ENCODE results near the gene RRM1.
"Not testable (repeated sequence)": the region's sequence is repeated elsewhere in the genome, so short reads cannot be mapped to it uniquely, and the experiment has no call there.

The RRM1 gene

GRCh38 chr11:4094348-4095291, at the start of gene RRM1:
RRM1 (plus strand) TSS chr11:4094799; CDS start chr11:4095013, 214 bp downstream.
- peak; percentile 87 for DNase-seq (ENCODE audit: low read depth)

GRCh38 chr11:4044976-4045646, 49.5 kb upstream of the RRM1 start:
- DNase-seq (ENCODE audit: low read depth) = no peak

DNA sequence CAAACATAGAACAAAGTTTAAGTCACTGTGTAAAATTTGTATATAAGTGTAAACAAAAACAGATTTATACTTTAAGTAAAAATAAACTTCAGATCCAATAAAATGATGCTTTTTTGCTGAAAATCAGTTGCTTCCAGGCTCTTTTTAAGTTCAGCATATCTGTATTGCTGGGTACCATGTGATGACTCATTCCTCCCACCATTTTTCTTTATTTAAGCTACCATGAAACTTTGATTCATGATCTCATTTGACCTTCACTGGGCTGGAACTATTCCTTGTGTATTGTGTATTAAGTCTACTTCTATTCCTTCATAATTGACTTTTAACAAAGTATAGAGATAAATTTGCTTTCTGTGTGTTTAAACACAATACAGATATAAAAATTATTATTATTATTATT, 46.3 kb upstream of the RRM1 start:
- no peak for DNase-seq (ENCODE audit: low read depth)

DNA sequence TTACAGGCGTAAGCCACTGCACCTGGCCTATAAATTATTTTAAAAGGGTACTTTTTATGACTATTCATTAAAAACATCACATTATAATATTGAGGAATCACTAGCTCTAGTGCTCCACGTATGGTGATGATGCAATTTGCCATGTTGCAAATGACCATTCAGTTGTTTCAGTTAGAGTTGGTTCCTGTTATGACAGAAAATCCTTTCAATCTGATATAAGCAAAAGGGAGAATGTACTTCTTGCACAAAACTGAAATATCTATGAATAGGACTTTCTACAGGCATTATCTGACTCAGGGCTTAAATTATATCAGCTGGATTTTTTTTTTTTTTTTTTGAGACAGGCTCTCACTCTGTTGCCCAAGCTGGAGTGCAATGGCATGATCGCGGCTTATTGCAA, 45.6 kb upstream of the RRM1 start:
- DNase-seq (ENCODE audit: low read depth) = no peak

DNA sequence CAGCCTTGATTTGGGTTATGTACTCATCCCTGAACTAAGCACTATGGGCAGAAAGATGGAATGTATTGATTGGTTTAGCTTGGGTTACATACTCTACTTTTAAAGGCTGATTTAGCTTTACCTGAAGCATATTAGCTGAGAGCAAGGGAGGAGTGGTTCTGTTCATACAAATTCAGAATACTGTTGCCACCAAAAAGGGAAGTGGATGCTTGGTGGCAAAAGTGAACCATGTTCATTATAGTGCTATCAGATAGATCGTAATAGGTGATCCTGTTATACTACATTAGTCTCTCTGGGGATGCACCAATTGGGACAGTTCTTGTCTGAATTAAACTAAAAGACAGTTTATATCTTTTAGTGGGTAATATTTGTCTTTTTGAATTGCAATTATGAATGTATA, 44.5 kb upstream of the RRM1 start:
- no peak for DNase-seq (ENCODE audit: low read depth)

GRCh38 chr11:4053200-4053599, 41.4 kb upstream of the RRM1 start:
- DNase-seq (ENCODE audit: low read depth) = not testable (repeated sequence)

DNA sequence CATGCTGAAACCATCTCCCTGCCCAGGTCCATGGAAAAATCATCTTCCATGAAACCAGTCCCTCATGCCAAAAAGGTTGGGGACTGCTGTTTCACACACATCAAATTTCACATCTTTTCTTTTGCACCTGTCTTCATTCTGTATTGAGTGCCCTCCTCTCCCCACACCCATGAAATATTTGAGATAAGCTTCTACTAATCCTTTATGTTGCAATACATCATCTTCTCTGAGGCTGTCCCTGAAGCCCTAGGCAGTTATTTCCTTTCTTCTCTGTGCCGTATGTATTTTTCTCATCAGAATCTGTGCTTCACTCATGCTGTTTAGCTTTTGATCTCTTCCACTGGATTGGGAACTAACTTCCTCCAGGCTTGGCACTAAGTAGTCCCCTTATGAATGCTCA, 40.0 kb upstream of the RRM1 start:
- DNase-seq (ENCODE audit: low read depth) = no peak

DNA sequence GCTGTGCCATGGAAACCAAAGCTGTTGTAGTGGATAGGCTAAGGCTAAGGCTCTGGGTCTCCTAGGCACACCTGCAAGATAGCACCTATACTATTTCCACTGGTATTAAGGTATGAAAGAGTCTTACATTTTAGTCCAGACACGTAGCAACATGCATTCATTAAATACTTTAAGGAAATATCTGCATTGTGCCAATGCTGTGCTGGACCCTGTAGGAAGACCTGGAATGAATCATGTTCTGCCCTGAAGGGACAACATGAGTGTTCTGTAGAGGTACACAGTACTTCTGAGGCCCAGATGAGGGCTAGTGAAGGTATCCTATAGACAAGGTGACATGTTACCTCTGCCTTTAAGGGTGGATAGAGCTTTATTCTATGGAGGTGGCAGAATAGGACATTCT, 35.2 kb upstream of the RRM1 start:
- no peak for DNase-seq (ENCODE audit: low read depth)

DNA sequence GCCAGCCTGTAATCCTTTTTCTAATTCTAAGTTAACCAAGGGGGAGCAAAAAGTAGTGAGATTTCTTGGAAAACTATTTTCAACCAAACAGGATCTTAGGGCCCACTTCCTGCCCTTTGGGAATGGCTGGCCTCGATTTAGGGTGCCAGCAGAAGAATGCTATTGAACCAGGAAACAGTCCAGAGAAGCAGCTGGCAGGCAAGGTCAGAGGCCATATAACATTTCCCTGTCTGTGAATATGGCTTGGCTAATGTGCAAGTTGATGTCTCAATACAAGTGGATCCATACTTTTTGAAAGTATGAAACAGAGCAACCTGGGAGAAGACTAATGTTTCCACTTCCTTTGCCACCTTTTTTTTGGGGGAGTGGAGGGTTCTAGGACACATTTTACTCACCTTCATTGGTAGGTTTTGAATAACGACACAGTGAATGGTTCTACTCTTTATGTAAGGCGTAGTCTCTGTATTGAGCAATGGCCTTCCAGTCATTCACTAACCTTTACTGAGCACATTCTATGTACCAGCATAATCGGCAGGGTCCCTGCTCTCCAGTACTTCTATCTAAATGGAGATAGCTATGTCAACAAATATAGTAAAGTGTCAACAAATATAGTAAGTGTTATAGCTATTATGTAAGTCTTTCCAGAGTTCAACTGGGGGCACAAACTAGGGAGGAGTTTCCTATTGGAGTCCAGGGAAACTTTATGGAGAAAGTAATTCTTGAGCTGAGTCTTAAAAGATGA, 34.2 kb upstream of the RRM1 start:
- no peak for DNase-seq (ENCODE audit: low read depth)

GRCh38 chr11:4061700-4062099, 32.9 kb upstream of the RRM1 start:
- no peak for DNase-seq (ENCODE audit: low read depth)

DNA sequence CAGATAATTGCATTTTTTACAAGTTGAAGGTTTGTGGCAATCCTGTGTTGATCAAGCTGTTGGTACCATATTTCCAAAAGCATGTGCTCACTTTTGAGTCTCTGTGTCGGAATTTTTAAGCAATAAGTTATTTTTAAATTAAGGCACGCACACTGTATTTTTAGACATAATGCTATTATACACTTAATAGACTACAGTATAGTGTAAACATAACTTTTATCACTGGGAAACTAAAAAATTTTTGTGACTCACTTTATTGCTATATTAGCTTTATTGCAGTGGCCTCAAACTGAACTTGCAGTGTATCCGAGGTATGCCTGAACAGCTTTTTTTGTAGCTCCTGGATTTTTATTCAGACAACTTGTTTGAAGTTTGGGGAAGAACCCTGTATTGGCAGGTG, 31.3 kb upstream of the RRM1 start:
- no peak for DNase-seq (ENCODE audit: low read depth)

DNA sequence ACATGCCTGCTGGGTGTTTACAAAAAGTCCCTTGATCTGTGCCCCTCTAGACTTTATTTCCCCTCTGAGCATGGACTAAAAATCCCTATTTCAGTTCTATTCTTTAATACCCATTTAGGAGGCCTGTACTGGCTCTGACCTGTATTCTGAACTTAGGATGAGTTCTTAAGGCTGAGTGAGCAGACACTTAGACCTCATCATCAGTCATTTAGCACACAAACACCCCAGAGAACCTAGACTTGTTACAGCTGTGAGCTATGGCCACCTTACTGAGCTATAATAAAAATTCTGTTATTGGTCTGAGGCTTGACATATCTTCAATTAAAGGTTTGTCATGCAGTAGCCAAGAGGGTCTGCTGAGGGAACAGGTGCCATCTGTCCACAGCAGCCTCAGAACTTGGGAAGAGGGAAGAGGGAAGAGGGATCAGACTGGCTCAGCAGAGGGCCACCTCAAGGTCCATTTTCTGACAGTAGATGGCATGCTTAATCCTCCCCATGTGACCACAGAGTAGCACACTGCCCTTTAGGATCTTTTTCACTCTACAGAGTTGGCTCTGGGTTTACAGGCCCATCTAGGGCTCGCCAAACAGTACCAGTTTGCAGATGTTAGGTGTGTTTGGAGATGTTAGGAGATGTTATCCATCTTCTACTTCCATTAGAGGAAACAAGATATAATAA, 30.2 kb upstream of the RRM1 start:
- no peak for DNase-seq (ENCODE audit: low read depth)

DNA sequence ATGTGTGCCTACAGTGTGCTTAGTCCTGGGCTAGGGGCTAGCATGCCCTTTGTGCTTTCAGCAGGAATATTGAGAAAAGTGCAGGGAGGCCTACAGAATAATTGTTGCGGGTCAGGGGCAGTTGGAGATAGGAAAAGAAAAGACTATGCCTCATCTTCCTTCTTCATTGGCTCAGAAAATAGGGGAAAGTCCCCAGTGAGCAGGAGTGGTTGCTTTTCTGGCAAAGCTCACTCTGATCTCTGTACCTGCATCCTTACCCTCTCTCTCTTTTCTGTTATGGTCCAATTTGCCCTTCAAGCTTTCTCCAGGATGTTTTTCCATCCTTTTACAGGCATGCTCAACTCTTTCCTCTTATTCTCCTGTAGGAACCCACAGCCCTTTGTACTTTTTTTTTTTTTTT, 29.5 kb upstream of the RRM1 start:
- no peak for DNase-seq (ENCODE audit: low read depth)

DNA sequence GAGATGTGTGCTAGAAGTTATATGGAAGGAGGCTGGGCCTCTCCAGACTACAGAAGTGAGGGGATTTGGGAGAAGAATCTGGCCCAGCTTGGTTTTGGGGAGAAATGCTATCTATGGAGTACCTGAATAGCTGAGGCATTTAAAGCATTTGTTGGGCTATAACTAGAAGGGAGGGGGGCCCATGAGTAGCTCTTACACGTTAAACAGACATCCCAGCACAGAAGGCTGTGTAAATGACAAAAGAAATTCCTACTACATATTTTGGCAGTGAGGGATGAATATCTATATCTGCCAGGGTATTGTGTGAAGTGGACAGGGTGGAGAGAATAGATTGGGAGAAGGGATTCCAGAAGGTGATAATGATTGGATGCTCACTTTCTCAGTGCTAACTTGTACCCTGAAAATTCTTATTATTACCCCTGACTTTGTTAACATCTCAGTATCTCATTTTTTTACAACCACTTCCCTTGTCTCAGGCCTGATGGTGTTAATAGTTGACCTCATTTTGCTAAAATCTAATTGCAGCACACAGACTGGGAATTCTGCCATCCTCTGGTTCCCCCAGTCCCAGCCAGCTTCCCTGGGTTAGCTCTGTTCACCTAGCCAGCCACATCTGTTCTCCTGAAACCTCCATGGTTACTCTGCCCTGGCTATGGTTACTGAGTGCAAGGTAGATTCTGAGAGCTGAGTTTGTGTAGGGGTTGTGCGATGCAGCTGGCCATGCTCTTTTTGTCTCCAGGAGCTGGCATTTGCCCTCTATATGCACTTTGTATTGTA, 28.8 kb upstream of the RRM1 start:
- DNase-seq (ENCODE audit: low read depth) = no peak

DNA sequence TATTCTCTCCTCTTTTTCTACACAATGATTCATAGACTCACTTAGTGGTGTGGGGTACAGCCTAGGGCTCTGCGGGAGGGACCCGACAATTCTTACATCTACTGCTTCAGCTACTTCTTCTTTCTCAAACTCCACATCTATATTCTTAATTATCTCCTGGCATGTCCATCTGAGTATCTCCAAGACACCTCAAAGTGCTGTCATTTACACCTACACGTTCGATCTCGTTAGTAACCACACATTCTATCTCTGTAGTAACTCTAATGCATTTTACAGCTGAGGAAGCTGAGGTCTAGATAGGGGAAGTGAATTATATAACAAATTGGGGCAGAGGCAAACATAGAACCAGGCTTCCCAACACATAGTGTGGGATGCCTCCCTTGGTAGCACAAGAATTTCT, 27.7 kb upstream of the RRM1 start:
- no peak for DNase-seq (ENCODE audit: low read depth)

DNA sequence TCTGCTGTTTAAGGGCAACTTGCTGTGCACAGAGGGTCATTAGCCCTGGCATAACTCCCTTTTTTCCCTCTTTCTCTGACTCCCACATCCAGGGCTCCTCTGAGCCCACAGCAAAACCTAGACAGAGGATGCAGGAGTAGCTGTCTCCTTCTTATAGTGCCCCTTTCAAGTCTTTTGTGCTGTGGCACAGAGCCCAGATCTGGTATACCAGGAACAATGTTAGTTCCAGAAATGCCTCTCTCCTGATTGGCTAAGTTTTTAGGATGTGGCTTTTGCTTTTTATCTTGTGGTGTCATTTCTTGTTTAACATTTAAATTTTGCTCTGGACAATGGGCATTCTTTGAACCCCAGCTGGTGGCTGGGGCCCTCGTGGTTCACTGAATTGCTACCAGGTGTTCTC, 25.6 kb upstream of the RRM1 start:
- DNase-seq (ENCODE audit: low read depth) = no peak

- DNase-seq (ENCODE audit: low read depth) = no peak
These were observed 23.3 kb upstream of the RRM1 start for GRCh38 chr11:4071325-4071724.

GRCh38 chr11:4071914-4072313, 22.7 kb upstream of the RRM1 start:
- no peak for DNase-seq (ENCODE audit: low read depth)

DNA sequence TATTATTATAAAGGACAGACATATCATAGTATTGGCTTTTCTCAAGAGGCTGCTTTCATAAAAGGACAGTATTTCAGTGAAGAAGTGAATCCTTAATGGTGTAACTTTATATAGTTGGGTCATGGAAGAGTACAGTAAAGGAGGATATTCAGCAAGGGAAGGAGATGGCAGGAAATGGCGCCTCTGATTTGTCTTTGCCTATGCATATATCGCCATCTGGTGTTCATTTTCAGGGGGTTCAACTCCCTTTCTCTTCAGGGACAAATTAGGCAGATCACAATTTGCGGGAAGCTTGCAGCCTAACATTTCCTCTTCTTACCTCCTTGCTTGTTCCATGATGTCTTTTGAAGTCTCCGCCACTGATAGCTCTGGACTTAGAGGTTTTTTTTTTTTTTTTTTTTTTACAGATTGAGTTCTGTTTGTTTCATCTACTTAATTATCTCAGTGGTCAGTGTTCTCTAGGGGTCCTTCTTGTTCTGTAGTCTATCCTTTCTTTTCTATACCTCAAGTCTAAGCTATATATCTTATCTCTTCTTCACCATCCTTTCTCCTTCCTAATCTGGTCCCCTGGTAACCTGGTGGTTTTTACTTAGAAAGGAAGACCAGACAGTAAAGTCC, 21.8 kb upstream of the RRM1 start:
- peak; percentile 12 for DNase-seq (ENCODE audit: low read depth)

DNA sequence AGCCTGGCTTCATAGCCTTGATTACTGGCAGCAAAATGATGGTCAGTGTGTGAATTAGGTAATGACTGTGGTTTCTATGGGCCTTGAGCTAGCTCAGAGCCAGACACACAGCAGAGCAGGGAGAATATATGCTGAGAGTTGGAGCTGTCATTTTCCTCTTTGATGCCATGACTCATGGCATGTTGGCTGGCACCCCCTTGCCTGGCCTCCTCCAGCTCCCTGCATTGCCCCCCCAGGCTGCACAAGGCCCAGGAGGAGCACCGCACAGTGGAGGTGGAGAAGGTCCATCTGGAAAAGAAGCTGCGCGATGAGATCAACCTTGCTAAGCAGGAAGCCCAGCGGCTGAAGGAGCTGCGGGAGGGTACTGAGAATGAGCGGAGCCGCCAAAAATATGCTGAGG, 20.3 kb upstream of the RRM1 start:
- no peak for DNase-seq (ENCODE audit: low read depth)

DNA sequence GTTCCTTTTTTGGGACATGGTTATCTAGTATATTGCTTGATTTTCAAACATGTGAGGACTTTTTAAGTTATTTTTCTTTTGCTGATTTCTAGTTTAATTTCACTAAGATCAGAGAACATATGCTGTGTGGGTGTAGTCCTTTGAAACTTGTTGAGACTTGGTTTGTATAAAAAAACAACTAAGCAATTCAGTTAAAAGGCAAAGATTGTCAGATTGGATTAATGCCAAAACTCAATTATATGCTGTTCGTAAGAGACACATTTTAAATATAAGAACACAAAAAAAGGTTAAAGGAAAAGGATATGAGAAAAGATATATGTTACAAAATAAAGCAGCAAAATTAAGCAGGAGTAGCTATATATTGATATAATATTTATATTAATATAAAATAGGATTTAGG, 17.8 kb upstream of the RRM1 start:
- no peak for DNase-seq (ENCODE audit: low read depth)

All from activated T-helper 1 cell treated with Interleukin-2 at 50 U/mL for 16 hours (primary cell).